SH-SY5Y (cell line): Measurements from ENCODE around the gene RNF103.

Source experiments
- GATA2 ChIP-seq: IDR thresholded peaks from 2 replicates; pipeline ENCODE4 v1.6.1; 2011; ENCODE audit warnings: mild to moderate bottlenecking, low read depth, low read length
- GATA3 ChIP-seq: IDR thresholded peaks from 2 replicates; pipeline ENCODE4 v1.6.1; 2011; ENCODE audit warnings: low read depth, mild to moderate bottlenecking, low read length, moderate library complexity

RNF103 gene

DNA sequence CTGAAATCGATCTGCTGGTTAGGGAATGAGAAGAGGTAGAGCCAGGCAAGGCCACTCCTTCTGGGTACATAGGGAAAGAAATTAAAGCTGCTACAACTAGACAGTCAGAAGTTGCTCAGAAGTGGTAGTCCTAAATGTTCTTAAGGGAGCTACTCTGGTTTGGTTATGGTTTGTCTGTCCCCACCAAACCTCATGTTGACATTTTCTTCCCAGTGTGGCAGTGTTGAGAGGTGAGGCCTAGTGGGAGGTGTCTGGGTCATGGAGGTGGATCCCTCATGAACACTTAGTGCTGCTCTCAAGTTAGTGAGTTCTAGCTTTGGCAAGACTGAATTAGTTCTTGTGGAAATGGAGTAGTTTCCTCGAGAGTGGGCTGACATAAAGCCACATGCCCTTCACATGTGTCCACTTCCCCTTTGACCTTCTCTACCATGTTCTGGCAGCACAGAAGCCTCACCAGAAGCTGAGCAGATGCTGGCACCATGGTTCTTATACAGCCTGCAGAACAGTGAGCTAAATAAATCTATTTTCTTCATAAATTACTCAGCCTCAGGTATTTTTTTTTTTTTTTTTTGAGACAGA lies 14.7 kb downstream of the RNF103 start:
- TF ChIP-seq GATA3: no peak
- TF ChIP-seq GATA2: no peak

DNA sequence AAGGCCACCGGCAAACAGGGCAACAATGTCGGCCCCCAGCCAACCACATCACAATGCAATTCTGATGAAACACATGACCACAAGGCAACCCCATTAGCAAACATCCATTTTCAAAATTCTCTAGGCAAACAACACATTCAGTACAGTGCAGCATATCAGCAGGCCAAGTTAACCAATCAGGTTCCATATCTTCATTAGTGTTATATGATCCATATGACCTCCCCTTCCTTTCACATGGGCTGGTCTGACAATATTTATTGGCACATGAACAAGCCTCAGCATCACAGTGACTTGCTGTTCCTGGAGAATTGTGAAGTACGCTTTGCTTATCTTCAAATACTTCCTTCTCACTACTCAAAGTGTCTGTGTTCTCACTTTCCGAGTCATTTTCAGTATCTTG lies 19.8 kb downstream of the RNF103 start:
- TF ChIP-seq GATA2 (no peak), GATA3 (no peak)

DNA sequence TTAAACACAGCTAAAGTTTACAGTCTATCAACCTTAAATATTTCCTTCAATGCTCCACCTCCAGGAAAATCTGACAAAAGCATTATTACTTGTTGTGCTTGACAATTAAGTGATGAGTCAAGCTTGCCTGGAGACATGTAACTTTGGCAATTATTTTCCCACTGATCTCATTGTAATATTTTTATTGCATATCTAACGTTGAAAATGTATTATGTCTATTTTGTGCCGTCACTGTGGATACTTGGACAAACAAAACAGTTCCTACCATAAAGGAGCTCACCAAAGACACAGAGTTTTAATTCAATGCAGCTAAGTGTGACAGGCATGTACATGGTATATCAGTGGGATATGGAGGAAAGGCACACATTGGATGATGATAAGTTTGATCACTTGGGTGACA lies 24.7 kb downstream of the RNF103 start:
- TF ChIP-seq GATA3 (no peak), GATA2 (no peak)

DNA sequence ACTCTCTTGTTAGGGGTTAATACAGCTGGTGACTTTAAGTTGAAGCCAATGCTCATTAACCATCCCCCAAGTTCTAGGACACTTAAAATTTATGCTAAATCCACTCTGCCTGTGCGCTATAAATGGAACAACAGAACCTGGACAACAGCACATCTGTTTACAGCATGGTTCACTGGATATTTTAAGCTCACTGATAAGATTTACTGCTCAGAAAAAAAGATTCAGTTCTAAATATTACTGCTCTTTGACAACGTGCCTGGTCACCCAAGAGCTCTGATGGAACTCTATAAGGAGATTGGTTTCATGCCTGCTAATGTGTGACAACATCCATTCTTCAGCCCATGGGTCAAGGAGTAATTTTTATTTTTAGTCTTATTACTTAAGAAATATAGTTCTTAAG lies 27.5 kb downstream of the RNF103 start:
- no peak for TF ChIP-seq GATA2
- no peak for TF ChIP-seq GATA3

DNA sequence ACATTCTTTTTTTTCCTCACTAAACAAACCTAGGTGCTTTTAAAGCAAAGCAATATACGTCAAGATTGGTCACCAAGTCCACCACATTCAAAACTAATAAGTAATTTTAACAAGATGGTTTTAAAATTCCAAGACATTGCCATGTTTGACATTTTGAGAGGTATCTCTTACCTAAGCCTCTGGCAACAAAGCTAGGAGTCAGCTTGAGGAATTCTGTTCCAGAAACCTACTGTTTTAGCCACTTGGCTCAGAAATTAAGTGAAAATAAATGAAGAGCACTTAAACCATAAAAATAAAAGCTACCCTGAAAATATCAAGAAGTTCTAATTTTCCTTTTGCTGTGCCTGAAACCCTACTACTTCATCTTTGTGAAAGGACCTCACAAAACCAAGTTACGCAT lies 30.4 kb downstream of the RNF103 start:
- TF ChIP-seq GATA3 (no peak), GATA2 (no peak)

DNA sequence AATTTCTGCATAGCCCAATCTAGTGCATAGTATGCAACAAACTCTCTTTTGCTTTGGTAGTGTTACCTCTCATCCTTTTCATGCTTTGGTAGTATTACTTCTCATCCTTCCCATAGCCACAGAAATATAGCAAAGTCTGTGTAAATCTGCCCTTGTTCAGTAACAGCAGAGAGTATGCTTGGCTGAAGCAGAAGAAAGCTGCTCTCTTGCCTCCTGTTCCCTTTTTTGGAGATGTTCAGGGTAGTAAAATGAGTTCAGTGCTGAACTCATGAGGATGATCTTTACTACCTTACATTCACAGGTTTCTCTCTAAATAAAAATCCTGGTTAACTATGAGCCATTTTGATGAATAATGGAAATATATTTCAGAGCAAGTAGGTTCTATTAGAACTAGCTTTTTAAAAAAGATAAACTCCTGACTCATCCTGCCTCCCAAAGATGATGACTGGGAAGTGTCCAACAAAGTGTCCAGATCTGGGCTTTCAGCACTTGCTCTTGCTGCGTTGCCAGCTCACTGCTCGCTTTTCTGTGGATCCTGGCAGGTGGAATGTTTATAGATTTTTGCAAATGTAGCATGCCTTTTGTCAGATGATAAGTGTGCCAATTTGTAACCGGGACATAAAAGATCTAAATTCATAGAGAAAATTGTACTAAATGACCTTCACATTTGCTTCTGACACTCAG lies 31.0 kb downstream of the RNF103 start:
- TF ChIP-seq GATA2 (no peak), GATA3 (no peak)

DNA sequence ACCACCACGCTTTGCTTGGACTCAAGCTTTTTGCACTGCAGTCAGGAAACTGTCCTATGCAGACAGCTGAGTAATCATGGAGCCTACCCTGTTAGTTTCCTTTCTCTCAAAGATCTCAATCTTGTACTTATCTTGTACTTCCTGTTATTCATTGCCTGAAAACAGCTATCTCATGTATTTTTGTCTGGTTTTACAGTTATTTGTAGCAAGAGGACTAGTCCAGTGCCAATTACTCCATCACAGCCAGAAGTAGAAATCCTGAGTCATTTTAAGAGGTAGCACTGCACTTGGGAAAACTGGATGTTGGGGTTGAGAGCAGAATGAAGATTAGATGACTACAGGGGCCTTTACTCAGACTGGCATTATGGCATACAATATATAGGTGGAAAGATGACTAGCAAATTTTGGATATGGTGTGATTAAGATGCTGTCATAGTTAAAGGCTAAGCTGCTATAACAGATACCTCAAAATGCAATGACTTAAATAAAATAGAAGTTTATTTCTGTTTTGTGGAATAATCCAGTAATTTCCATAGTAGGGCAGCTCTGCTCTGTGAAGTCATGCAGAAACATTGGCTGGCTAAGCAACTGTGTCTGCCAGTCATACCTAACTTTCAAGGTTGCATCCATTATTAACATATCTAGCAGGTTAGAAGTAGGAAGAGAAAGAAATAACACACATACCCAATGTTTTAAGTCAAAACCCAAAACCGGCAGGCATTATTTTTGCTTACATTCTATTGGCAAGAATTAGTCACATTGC lies 39.3 kb downstream of the RNF103 start:
- TF ChIP-seq GATA3: no peak
- TF ChIP-seq GATA2: no peak

DNA sequence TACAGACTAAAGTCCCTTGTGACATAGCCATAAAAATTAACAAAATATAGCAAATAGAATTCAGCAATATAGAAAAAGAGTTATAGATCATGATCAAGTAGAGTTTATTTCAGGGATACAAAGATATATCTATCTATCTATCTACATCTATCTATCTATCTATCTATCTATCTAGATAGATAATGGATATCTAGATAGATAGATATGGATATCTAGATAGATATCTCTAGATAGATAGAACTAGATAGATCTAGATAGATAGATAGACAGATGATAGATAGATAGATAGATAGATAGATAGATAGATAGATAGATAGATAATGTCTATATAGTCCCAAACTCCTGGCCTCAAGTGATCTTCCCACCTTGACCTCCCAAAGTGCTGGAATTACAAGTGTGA lies 43.1 kb downstream of the RNF103 start:
- no peak for TF ChIP-seq GATA2
- no peak for TF ChIP-seq GATA3

DNA sequence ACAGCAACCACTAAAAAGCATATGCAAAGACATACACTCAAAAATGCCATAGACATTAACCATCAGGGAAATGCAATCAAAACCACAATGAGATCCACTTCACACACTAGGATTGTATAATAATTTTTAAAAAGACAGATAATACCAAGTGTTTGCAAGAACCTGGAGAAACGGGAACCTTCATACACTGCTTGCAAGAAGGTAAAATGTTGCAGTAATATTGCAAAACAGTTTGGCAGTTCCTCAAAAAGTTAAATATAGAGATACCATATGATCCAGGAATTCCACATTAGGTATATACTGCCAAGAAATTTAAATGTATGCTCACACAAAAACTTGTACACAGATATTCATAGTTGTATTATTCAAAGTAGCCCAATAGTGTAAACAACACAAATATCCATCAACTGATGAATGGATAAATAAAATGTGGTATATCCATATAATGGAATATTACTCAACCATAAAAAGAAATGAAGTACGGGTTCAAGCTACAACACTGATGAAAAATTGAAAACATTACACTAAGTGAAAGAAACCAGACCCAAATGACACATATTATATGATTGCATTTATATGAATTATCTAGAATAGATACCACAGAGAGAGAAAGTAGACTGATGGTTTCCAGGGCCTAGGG lies 45.7 kb downstream of the RNF103 start:
- no peak for TF ChIP-seq GATA3
- TF ChIP-seq GATA2: no peak

DNA sequence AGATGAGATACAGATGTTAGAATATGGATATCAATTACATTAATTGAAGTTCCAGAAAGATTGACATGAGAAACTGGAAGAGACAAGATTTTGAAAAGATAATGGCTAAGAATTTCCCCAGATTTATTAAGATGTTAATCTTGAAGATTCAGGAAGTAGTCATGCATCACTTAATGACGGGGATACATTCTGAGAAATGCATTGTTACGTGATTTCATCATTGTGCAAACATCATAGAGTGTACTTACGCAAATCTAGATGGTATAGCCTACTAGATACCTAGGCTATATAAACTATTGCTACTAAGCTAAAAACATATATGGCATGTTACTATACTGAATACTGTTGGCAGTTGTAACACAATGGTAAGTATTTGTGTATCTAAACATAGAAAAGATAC lies 53.6 kb downstream of the RNF103 start:
- no peak for TF ChIP-seq GATA2
- TF ChIP-seq GATA3: no peak

DNA sequence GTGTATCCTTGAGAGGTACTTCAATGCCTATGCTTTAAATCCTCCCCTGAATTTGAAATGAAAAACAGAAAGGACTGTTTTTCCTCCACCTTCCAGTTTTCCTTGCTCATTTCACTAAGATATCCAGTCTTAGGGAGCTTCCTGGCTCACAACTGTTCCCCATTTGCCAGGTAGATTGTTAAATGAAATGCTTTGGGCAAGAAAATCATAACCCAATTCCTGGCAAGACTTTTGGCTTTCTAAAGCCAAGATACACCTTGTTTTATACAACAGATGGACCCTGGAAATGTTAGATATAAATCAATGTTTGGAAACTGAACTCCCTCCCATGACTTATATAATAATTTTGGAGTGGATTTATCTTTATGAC lies 56.9 kb downstream of the RNF103 start:
- no peak for TF ChIP-seq GATA2

DNA sequence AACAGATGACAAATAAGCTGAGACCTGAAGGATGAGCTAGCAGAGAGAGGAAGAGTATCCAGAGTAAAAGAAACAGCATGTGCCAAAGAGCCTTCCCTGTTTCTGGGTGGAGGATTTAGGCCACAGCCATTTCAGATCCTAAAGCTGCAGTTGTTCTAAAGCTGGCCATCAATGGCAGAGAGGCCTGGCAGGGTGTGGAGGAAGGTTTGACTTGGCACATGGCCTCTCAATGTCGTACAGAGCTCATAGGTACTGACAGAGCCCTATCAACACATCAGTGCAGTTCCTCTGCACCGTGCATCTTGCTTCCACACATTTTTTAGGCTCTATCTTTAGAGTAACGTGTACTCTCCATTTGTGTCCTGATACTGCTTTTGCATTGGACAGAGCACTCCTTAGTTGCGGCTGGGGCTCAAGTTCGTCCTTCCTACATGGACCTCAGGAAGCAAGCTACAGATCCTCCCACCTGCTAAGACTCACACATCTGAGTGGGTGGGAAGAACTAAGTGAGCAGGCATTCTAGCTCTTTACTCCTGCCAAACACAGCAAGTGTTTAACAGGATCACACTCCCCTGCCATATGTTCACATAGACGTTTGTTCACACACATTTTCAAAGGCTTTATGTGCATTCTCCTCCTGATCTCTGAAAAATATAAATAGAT lies 57.4 kb downstream of the RNF103 start:
- TF ChIP-seq GATA3 (no peak), GATA2 (no peak)

DNA sequence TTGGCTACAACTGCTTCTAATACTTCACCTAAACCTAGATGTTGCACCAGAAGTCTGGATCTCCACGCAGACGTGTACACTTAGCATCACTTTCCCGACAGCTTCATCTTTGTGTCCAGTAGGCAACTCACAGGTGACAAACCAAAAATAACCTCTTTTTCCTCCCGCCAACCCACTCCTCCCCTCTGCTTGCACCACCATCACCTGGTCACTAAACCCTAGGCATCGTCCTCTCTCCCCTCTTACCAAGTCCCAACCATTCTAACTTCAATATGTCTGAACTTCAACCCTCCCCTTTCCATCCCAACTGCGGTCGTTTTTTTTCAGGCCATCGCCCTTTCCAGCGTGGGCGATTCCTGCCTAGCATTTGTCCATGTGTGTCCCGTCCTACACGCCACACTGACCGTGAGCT lies 60.0 kb downstream of the RNF103 start:
- TF ChIP-seq GATA2: no peak
- no peak for TF ChIP-seq GATA3
